ENCODE data around the gene LRP2BP.

The LRP2BP gene

DNA sequence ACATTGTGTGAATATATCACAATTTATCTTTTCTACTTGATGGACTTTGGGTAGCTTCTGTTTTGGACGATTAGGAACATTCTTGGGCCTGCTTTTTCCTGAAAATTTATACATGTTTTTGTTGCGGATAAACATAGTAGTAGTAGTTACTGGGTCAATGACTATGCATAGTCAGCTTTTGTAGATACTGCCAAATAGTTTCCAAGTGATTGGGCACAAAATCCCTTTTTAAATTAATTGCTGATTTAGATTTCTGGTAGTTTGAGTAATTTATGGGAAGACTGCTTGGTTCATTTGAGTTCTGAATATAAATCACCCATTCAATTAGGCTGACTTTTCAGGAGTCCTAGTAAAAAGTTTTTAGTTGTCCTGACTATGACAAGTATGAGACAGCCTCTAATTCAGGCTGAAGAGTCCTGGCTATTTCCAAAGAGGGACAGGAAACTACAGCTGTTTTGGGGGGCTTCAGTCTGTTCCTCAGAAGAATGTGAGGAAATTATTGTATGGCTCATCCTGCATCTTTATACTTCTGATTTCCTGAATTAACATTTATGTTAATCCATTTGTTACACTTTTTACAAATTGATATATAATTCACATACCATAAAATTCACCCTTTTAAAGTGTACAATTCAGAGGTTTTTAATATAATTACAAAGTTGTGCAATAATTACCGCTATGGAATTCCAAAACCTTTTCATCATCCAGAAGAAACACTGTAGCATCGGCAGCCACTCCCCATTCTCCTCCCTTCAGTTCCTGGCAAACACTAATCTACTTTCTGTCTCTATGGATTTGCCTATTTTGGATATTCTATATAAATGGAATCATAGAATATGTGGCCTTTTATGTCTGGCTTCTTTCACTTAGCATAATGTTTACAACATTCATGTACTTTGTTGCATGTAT lies 14.2 kb downstream of the LRP2BP start:
- CTCF ChIA-PET: interaction anchor here (1.3 kb wide), 2 partner anchors 15 to 215 kb away, joined by 3 to 4 read pairs; partner anchors contain the start of gene ANKRD37
- TF ChIP-seq, protein P1, sequence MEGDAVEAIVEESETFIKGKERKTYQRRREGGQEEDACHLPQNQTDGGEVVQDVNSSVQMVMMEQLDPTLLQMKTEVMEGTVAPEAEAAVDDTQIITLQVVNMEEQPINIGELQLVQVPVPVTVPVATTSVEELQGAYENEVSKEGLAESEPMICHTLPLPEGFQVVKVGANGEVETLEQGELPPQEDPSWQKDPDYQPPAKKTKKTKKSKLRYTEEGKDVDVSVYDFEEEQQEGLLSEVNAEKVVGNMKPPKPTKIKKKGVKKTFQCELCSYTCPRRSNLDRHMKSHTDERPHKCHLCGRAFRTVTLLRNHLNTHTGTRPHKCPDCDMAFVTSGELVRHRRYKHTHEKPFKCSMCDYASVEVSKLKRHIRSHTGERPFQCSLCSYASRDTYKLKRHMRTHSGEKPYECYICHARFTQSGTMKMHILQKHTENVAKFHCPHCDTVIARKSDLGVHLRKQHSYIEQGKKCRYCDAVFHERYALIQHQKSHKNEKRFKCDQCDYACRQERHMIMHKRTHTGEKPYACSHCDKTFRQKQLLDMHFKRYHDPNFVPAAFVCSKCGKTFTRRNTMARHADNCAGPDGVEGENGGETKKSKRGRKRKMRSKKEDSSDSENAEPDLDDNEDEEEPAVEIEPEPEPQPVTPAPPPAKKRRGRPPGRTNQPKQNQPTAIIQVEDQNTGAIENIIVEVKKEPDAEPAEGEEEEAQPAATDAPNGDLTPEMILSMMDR (IDR thresholded peaks at IDR 0.05; ENCODE audit: control extremely low read depth, extremely low read depth, low read depth, missing control alignments): no peak
- DNase-seq (ENCODE audit: extremely low spot score): no peak
- POLR2A ChIA-PET: no interaction called here

DNA sequence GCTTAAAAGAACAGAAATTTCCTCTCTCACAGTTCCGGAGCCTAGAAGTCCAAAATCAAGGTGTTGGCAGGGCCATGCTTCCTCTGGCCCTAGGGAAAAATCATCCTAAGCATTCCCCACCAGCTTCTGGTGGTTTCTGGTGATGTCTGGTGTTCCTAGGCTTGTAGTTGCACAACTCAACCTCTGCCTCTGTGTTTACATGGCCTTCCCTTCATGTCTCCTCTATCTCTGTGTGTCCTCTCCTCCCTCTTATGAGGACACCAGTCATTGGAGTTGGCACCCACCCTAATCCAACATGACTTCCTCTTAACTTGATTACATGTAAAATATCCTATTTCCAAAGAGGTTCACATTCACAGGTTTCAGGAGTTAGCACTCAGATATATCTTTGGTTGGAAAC lies 15.4 kb downstream of the LRP2BP start:
- ChIA-PET POLR2A (no interaction called here), CTCF (interaction anchor here (0.7 to 1.6 kb wide), 5 partner anchors 12 to 216 kb away, joined by 3 to 4 read pairs (median 3); partner anchors contain the start of gene ANKRD37)
- TF ChIP-seq, protein P1 (IDR thresholded peaks at IDR 0.05; ENCODE audit: control extremely low read depth, extremely low read depth, low read depth, missing control alignments): no peak
- no peak for DNase-seq (ENCODE audit: extremely low spot score)

DNA sequence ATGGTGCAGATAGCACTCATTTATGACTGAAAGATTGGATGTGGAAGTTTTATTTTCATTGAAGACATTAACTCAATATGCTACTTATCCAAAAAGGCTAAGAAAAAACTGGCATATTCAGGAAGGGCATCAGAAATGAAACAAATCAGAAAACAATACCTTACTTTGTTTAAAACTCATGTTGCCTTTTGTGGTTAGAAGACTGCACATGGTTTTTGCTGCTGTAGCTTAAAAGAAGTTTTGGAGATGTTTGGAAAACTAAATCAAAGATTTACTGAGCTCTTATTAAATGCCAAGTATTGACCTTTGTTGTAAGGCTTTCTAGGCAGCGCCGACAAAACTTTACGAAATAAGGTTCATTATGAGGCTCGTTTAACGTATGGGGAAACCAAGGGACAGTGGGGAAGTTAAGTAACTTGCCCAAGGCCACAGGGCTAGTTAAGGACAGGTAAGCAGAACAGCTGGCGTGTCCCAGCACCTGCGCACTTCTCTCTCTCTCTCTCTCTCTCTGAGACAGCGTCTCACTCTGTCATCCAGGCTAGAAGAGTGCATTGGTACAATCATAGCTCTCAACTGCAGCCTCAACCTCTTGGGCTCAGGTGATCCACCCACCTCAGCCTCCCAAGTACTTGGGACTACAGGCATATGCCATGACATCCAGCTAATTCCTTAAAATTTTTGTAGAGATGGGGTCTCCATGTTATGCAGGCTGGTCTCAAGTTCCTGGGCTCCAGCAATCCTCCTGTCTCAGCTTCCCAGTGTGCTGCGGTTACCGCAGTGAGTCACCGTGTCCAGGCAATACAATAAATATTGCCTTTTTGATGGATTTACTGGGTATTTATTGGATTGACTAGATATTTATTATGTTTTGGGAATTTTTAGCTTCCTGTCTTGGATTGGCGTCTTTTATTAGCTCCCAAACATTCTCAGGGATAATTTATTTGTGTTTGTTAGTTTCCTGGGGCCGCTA lies 16.1 kb downstream of the LRP2BP start:
- TF ChIP-seq, protein P1 (IDR thresholded peaks at IDR 0.05; ENCODE audit: control extremely low read depth, extremely low read depth, low read depth, missing control alignments): no peak
- no peak for DNase-seq (ENCODE audit: extremely low spot score)
- ChIA-PET CTCF (interaction anchor here (0.7 to 1.6 kb wide), 7 partner anchors 13 to 658 kb away, joined by 3 to 4 read pairs (median 3); partner anchors contain the start of gene ANKRD37), POLR2A (no interaction called here)

DNA sequence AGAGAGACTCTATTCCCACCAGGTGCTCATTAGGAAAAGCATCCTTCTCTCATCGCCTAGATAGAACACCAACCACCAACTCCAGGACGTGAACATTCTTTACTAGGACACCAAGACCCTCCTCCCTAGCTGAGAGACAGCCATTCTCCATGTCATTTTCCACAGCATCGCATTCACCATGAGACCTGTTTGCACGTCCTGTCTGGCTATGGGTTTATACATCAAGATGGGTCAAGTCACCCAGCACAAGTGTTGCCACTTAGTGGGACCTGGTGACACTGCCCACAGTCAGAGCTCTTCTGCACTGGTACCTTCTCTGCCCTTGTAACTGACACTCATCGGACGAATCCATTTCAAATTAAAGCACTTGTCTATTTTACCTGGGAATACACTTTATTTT lies 17.5 kb downstream of the LRP2BP start:
- no peak for DNase-seq (ENCODE audit: extremely low spot score)
- ChIA-PET CTCF (interaction anchor here (1.1 to 1.6 kb wide), 3 partner anchors 10 to 220 kb away, joined by 3 to 4 read pairs (median 3); no protein-coding TSS in a partner anchor), POLR2A (no interaction called here)
- TF ChIP-seq, protein P1 (IDR thresholded peaks at IDR 0.05; ENCODE audit: control extremely low read depth, extremely low read depth, low read depth, missing control alignments): no peak

DNA sequence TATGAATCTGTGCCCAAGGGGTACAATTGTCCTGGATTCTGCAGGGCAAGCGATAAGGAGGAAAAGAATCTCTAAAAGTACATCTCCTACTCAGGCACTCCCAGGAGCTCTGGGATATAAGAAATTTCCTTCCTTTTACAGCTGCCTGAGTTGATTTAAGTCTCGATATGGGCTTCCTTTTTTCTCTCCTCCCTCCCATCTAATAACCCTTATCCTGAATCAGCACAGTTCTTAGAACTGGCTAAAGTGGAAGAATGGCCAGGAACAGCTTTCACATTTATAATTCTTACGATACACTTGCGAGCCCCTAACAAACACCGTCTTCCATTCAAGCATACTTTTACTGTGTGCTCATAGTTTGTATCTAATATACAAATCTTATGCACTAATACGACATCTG lies 21.2 kb downstream of the LRP2BP start:
- CTCF ChIA-PET: interaction anchor here (1.0 to 1.4 kb wide), 4 partner anchors 10 to 115 kb away, joined by 3 to 4 read pairs (median 3); no protein-coding TSS in a partner anchor
- TF ChIP-seq, protein P1 (IDR thresholded peaks at IDR 0.05; ENCODE audit: control extremely low read depth, extremely low read depth, low read depth, missing control alignments): no peak
- no peak for DNase-seq (ENCODE audit: extremely low spot score)
- POLR2A ChIA-PET: no interaction called here

DNA sequence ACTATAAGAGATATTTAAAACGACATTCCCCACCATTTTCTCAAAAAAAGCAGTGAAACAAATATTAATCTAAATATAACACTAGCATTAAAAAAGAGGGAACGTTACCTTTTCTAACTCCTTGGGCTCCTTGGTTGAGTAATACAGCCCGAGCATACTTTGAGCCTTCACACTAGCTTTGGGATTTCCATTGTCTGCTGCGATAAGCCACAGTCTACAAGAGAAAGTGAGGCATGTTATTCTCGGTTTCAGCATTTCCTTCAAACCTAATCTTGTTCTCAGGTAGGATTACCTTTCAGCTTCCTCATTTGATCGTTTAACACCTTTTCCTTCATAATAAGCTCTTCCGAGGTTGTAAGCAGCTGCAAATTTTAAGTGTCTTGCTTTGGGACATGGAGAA lies 21.7 kb downstream of the LRP2BP start:
- ChIA-PET CTCF (interaction anchor here (1.0 to 2.5 kb wide), 5 partner anchors 9 to 114 kb away, joined by 3 to 5 read pairs (median 3); no protein-coding TSS in a partner anchor), POLR2A (no interaction called here)
- TF ChIP-seq, protein P1 (IDR thresholded peaks at IDR 0.05; ENCODE audit: control extremely low read depth, extremely low read depth, low read depth, missing control alignments): no peak
- DNase-seq (ENCODE audit: extremely low spot score): no peak

Data from GM10248 (cell line).